KOPT-K1 (cell line): Measurements from ENCODE around the gene PPP1R16B.

Experiments used
- H3K27ac ChIP-seq: fragments of 200-600 bp; sonication (generic); 2 replicates; pipeline ENCODE4 v1.5.1; 2016; ENCODE audit warnings: antibody characterized with exemption, mild to moderate bottlenecking, low read depth, low read length; ENCODE audit not compliant: poor library complexity, severe bottlenecking
- H3K36me3 ChIP-seq: fragments of 200-600 bp; sonication (generic); 2 replicates; pipeline ENCODE4 v1.5.1; 2017; ENCODE audit warnings: antibody characterized with exemption, mild to moderate bottlenecking, low read length, moderate library complexity; ENCODE audit not compliant: insufficient read depth
- H3K9me3 ChIP-seq: fragments of 200-600 bp; sonication (generic); 2 replicates; pipeline ENCODE4 v1.5.1; 2017; ENCODE audit warnings: antibody characterized with exemption, low read length, mild to moderate bottlenecking; ENCODE audit not compliant: insufficient read depth, poor library complexity, severe bottlenecking

Gene PPP1R16B

DNA sequence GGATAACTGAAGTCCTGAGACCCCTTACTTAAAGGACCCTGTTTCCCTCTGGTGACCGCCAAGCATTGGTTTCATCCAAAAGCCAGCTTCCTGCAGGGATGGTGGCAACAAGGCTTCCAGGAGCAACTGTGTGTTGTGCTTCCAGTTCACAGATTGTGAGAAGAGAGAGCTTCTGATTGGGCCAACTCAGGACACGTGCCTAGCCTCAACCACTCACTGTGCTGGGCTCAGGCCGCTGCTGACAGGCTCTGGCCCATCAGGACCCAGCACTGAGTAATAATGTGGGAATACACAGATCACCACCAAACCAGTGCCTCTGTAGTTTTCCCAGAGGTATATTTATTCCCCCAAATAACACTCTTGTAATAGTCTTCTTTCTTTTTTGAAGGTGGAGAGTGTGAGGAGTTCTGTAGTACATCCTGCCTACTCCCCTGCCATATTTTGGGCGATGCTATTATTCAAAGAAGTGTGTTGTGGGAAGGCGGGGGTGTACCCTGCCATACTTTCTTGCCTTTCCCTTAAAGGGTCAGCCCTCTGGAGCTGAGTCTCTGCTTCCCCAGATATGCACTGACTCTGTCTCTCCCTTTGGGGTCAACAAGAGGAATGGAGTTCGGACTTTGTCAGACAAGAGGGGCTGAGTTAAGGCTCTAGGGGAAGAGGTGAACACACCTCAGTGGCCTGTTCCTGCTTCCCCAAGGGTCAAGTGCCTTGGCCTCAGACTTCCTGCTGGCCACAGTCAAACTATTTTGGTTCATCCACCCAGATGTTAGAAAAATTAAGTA lies 23.2 kb downstream of the PPP1R16B start:
- Histone ChIP-seq H3K27ac (no peak overlapping the region), H3K36me3 (no peaks in the 10 kb centered on the region), H3K9me3 (no peaks in the 10 kb centered on the region)

GRCh38 chr20:38829296-38829875 lies 23.9 kb downstream of the PPP1R16B start:
- Histone ChIP-seq H3K9me3 (no peaks in the 10 kb centered on the region), H3K27ac (no peak overlapping the region), H3K36me3 (no peaks in the 10 kb centered on the region)

- no peaks in the 10 kb centered on the region for H3K9me3 ChIP-seq
- H3K36me3 ChIP-seq: no peaks in the 10 kb centered on the region
- no peak overlapping the region for H3K27ac ChIP-seq
Observed at GRCh38 chr20:38830356-38830755, 24.9 kb downstream of the PPP1R16B start.

DNA sequence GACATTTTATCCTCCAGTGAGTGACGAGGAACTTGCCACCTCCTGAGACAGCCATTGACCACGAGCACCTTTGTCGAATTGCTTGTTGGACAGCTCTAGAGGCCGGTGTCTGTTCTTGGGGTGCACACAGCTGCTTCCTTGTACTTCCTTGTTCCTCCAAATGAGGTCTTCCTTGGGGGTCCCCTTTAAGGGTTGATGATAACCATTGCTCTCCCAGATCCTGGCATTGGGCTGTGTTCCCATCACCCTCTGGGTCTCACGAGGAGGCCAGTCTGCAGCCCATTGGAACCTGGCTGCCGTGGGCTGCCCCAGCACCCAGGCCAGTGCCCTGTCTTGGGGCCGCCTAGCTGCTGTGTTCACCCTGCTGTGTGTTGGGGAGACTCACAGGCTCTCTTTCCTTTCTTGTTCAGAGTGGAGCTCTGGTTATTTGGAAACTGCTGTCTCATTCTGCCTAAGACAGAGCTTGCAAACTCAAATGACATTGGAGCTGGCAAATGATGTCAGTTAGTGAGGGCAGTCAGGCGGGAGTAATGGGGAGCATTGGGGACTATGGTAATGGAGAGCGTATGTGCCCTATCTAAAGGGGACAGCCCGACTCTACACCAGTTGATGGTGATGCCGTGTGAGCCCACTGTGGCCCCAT lies 25.7 kb downstream of the PPP1R16B start:
- Histone ChIP-seq H3K36me3 (no peaks in the 10 kb centered on the region), H3K9me3 (no peaks in the 10 kb centered on the region), H3K27ac (no peak overlapping the region)

DNA sequence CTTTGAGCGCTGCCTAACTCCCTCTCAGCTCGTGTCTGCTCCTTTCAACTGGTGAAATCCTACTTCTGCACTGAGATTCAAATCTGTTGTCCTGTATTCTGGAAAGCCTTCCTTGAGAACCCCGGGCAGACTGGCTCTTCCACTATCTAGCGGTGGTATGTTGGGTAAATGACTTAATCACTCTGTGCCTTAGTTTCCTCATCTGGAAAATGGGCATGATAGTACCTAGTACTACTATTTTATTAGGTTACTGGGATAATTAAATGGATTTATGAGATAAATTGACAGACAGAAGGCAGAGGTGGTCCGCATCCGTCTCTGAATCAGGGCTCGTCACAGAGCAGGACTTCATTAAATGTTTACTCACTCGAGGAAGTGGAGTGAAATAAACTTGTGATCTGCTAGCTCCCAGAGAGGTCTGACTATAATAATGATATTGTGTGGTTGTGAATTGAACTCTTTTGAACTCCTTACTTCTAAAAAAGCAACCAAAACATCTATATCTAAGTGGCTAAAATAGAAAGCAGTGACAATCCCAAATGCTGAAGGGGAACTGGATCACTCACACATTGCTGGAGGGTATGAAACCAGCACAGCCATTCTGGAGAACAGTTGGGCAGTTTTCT lies 26.6 kb downstream of the PPP1R16B start:
- H3K36me3 ChIP-seq: no peaks in the 10 kb centered on the region; the same call in 1 of the 2 replicates
- no peaks in the 10 kb centered on the region for H3K9me3 ChIP-seq
- no peak overlapping the region for H3K27ac ChIP-seq

DNA sequence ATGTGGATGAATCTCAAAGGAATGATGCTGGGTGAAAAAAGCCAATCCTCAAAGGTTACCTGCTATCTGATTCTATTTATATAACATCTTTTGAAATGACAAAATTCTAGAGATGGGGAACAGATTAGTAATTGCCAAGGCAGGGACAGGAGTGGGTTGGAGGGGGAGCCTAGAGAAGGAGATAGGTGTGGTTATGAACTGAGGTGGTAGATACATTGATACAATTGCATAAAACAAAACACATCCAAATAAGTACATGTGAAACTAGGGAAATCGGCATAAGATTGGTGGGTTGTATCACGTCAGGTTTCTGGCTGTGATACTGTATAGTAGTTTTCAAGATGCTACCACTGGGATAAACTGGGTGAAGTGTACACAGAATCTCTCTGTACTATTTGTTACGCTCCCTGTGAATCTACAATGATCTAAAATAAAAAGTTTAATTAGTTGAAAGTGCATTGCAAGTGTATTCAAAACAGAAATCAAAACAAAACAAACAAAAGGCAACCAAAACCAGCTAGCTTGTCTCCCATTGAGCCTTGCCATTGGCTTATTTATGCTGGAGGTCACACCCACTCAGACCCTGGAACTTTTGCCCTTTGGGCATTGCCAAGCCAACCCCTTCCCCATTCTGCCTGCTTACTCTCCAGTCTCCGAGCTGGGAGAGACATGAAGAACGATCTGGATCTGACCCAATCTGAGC lies 27.8 kb downstream of the PPP1R16B start:
- Histone ChIP-seq H3K27ac (no peak overlapping the region), H3K36me3 (no peaks in the 10 kb centered on the region; the same call in 1 of the 2 replicates), H3K9me3 (no peaks in the 10 kb centered on the region)

DNA sequence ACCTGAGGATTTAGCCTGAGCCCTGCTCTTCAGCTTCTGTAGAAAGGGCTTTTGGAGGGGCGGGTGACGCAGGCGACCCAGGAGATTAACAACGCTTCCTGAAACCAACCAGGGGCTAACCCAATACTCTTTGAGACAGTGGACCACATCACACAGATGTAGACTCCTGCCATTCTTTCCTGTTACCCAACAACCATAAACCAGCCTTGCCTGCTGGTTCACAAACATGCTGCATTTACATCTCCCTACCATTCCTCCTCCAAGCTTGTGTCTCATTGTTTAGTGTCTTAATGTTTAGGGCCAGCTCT lies 28.3 kb downstream of the PPP1R16B start:
- no peaks in the 10 kb centered on the region for H3K9me3 ChIP-seq
- H3K27ac ChIP-seq: no peak overlapping the region
- H3K36me3 ChIP-seq: no peaks in the 10 kb centered on the region; the same call in 1 of the 2 replicates

DNA sequence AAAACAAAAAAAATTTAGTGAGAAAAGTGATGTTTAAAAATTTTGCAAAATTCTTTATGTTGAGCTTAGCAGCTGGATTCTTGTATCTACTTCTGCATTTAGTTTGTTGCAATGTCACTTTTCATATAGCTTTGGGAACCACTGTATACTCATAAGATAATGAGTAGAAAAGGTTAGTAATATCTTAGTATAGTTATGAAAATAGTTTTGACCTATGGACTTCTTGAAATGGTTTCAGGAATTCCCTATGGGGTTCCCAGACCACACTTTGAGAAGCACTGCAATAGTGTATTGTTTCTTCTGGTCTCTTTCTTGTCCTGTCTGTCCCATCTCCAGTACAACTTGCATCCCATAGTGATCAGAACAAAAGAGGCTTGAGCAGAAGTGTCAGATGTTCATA lies 29.4 kb downstream of the PPP1R16B start:
- H3K36me3 ChIP-seq: no peaks in the 10 kb centered on the region; the same call in 1 of the 2 replicates
- H3K9me3 ChIP-seq: no peaks in the 10 kb centered on the region
- no peak overlapping the region for H3K27ac ChIP-seq

GRCh38 chr20:38835792-38836191 lies 30.3 kb downstream of the PPP1R16B start:
- Histone ChIP-seq H3K9me3 (no peaks in the 10 kb centered on the region), H3K27ac (no peak overlapping the region), H3K36me3 (no peaks in the 10 kb centered on the region; the same call in 1 of the 2 replicates)

GRCh38 chr20:38836991-38837390 lies 31.5 kb downstream of the PPP1R16B start:
- H3K9me3 ChIP-seq: no peaks in the 10 kb centered on the region
- H3K36me3 ChIP-seq: no peaks in the 10 kb centered on the region; the same call in 1 of the 2 replicates
- no peak overlapping the region for H3K27ac ChIP-seq

DNA sequence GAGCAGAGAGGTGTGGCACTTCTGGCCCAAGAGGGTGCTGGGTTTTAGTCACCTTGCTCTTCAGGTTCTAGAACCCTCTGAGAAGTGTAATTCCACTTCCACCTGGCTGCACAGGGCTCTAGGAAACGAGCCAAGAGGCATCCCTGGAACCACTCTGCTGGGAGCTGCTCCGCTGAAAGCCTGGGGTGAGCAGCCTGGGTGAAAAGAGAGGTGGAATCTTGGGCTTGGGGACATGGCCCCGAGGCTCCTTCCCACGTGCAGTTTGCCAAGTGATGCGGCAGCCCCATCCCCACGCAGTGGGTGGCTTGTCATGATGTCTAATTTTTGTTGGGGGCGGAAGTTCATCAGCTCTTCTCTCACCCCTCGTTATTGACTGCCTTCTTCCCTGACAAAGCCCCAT lies 32.8 kb downstream of the PPP1R16B start:
- Histone ChIP-seq H3K9me3 (no peaks in the 10 kb centered on the region), H3K36me3 (no peaks in the 10 kb centered on the region; the same call in 1 of the 2 replicates), H3K27ac (no peak overlapping the region)

- Histone ChIP-seq H3K36me3 (no peaks in the 10 kb centered on the region; the same call in 1 of the 2 replicates), H3K27ac (no peak overlapping the region), H3K9me3 (no peaks in the 10 kb centered on the region)
Observed at GRCh38 chr20:38839563-38839962, 34.1 kb downstream of the PPP1R16B start.

DNA sequence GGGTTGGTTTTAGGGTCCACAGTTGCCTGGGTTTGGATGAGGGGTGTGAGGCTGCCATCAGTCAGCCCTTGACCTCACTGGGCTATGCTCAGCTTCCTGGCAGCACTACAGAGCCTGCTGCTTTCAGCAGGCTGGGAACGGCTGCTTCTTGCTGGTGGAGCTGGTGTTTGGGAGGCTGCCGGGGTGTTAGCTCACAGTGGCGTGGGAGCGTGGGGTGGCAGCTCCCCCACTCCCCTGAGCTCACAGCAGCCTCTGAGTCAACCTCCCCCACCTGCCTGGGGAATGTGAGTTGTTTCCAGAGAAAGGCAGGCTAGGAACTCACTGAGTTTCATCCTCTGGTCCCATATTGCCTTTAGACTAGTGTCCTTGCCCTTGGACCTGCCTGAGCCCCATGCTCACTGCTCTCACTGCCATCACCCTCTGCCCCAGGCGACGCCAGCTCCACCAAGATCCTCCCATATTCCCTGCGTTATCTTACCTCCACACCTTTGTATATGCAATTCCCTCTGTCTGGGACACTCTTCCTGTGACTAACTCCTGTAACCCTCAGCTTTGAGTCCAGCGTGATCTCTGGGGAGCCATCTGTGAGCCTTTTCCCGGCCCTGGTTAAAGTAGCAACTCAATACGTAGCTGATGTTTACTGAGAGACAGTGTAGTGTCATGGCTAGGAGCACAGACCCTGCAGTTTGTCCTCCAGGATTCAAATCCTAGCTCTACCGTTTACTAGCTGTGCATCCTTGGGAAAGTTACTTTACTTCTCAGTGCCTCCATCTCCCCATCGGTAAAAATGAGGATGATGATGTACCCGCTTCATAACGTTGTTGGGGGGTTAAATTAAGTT lies 34.8 kb downstream of the PPP1R16B start:
- Histone ChIP-seq H3K36me3 (no peaks in the 10 kb centered on the region; the same call in 1 of the 2 replicates), H3K27ac (no peak overlapping the region), H3K9me3 (no peaks in the 10 kb centered on the region)

DNA sequence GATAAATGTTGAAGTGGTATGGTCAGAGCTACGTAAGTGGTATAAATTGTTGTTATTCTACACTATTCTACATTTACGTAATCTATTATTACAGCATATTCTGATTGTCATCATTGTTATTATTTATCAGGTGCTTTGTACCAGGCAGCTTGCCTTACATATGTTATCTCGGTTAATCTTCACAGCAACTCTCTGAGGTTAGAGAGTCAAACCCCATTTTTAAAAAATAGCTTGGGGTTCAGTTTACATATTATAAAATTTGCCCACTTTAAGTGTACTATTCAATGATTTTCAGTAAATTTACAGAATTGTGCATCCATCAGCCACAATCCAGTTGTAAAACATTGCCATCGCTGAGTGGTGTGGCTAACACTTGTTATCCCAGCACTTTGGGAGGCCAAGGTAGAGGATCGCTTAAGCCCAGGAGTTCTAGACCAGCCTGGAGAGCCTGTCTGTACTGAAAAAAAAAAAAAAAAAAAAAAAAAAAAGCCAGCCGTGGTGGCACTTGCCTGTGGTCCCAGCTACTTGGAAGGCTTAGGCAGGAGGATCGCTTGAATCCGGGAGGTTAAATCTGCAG lies 35.5 kb downstream of the PPP1R16B start:
- no peak overlapping the region for H3K27ac ChIP-seq

More for the DNA sequence above, 35.5 kb downstream of the PPP1R16B start:
- Histone ChIP-seq H3K36me3 (no peaks in the 10 kb centered on the region; the same call in 1 of the 2 replicates), H3K9me3 (no peaks in the 10 kb centered on the region)
